Progenitor cell of endocrine pancreas (in vitro differentiated cells): ENCODE results near the gene PKM. TPM values are rescaled to one million over a fixed set of nuclear protein-coding genes. Genes with fewer than 3 reads are reported as not detected.

Experiments
- DNase-seq: peaks from one replicate; pipeline ENCODE4 v3.0.0; 2021; ENCODE audit warnings: low spot score; ENCODE audit not compliant: unreplicated experiment
- H3K27ac Mint-ChIP-seq: 2 replicates; pipeline ENCODE4 v1.8.0; 2021; ENCODE audit warnings: mild to moderate bottlenecking, moderate library complexity, mixed read lengths
- H3K27me3 Mint-ChIP-seq: 2 replicates; pipeline ENCODE4 v1.8.0; 2021; ENCODE audit warnings: mixed read lengths
- H3K36me3 Mint-ChIP-seq: 2 replicates; pipeline ENCODE4 v1.8.0; 2022; ENCODE audit warnings: mixed read lengths; ENCODE audit not compliant: insufficient read depth
- H3K4me1 Mint-ChIP-seq: 2 replicates; pipeline ENCODE4 v1.8.0; 2021; ENCODE audit warnings: low read depth, mixed read lengths
- H3K4me3 Mint-ChIP-seq: 2 replicates; pipeline ENCODE4 v1.8.0; 2021; ENCODE audit warnings: low read depth, mild to moderate bottlenecking, moderate library complexity, mixed read lengths
- H3K9me3 Mint-ChIP-seq: 2 replicates; pipeline ENCODE4 v1.8.0; 2021; ENCODE audit warnings: low read depth, mixed read lengths
- total RNA-seq: library from RNA; stranded (reverse); gene quantifications from 2 replicates; pipeline ENCODE4 v1.2.1, GENCODE V29; 2021
- TF ChIP-seq, protein P1 (sequence below): fragments of 200-600 bp; sonication (generic); IDR thresholded peaks from one replicate; pipeline ENCODE4 v1.5.0; 2021; ENCODE audit warnings: antibody characterized with exemption, mild to moderate bottlenecking; ENCODE audit not compliant: unreplicated experiment

PKM gene
- total RNA-seq, 1 donor from 2014 or later, result 525 TPM

DNA sequence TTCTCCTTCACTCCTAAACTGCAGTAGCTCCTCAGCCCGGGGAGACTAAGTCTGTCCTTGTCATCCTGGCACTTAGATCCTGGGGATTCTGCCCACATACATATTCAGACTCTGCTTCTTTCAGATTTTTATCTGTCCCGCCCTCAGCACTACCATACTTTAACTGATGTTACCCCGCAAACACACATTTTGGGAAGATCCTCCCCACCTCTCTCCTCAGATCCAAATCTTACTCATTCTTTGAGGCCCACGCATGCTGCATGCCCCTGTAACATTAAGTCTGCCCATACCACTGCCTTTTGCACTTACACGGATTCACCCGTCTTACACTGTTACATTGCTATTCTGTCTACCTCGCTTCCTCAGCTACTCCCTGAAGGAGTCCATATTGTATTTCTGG lies 76.7 kb downstream of the PKM start:
- H3K9me3 Mint-ChIP-seq, result no peaks in the 10 kb centered on the region
- no peaks in the 10 kb centered on the region for H3K36me3 Mint-ChIP-seq
- no peak overlapping the region for H3K27ac Mint-ChIP-seq
- H3K4me3 Mint-ChIP-seq, result no peak overlapping the region
- TF ChIP-seq, protein P1, sequence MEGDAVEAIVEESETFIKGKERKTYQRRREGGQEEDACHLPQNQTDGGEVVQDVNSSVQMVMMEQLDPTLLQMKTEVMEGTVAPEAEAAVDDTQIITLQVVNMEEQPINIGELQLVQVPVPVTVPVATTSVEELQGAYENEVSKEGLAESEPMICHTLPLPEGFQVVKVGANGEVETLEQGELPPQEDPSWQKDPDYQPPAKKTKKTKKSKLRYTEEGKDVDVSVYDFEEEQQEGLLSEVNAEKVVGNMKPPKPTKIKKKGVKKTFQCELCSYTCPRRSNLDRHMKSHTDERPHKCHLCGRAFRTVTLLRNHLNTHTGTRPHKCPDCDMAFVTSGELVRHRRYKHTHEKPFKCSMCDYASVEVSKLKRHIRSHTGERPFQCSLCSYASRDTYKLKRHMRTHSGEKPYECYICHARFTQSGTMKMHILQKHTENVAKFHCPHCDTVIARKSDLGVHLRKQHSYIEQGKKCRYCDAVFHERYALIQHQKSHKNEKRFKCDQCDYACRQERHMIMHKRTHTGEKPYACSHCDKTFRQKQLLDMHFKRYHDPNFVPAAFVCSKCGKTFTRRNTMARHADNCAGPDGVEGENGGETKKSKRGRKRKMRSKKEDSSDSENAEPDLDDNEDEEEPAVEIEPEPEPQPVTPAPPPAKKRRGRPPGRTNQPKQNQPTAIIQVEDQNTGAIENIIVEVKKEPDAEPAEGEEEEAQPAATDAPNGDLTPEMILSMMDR, result no peak
- no peak for DNase-seq
- H3K4me1 Mint-ChIP-seq, result peaks cover 4% of the 10 kb centered on the region
- H3K27me3 Mint-ChIP-seq, result peaks cover 25% of the 10 kb centered on the region

- DNase-seq, result no peak
- Mint-ChIP-seq H3K36me3 (no peaks in the 10 kb centered on the region), H3K27me3 (peaks cover 31% of the 10 kb centered on the region), H3K27ac (no peak overlapping the region), H3K4me1 (peaks cover 4% of the 10 kb centered on the region), H3K9me3 (no peaks in the 10 kb centered on the region), H3K4me3 (no peak overlapping the region)
- TF ChIP-seq, protein P1, result no peak
Measured at GRCh38 chr15:72153269-72154000, 77.6 kb downstream of the PKM start.

Other genes with a start within 250 kb of the PKM start
- 28.3 and 32.0 TPM in 2 replicates for gene MYO9A, start 113.0 kb downstream of the PKM start, total RNA-seq
- 4.7 and 5.1 TPM in 2 replicates for gene SENP8, start 112.8 kb downstream of the PKM start, total RNA-seq
- 4.0 and 5.0 TPM in 2 replicates for gene GRAMD2A, start 33.4 kb downstream of the PKM start, total RNA-seq
- gene PARP6, start 41.4 kb upstream of the PKM start, total RNA-seq, result 131 and 134 TPM in 2 replicates
- 1.2 and 1.4 TPM in 2 replicates for gene CELF6, start 89.0 kb upstream of the PKM start, total RNA-seq
- gene HEXA, start 144.8 kb upstream of the PKM start, total RNA-seq, result 67.4 and 77.8 TPM in 2 replicates
- gene TMEM202, start 167.1 kb upstream of the PKM start, total RNA-seq, result not detected in 2 replicates
- gene ARIH1, start 243.1 kb upstream of the PKM start, total RNA-seq, result 171 and 202 TPM in 2 replicates